Measurements from ENCODE around the gene SYNPO2.

SYNPO2 gene

GRCh38 chr4:118931786-118932185 is 43.1 kb downstream of the SYNPO2 start:
- DNase-seq (ENCODE audit: low spot score), result no peak

GRCh38 chr4:118935819-118936218 is 47.2 kb downstream of the SYNPO2 start:
- DNase-seq (ENCODE audit: low spot score), result no peak

- no peak for DNase-seq (ENCODE audit: low spot score)
These were observed 47.8 kb downstream of the SYNPO2 start for GRCh38 chr4:118936406-118936805.

- no peak for DNase-seq (ENCODE audit: low spot score)
These were observed 50.6 kb downstream of the SYNPO2 start for GRCh38 chr4:118939169-118939783.

- peak; percentile 28 for DNase-seq (ENCODE audit: low spot score)
These were observed 52.5 kb downstream of the SYNPO2 start for GRCh38 chr4:118941149-118941548.

GRCh38 chr4:118941799-118942198 is 53.1 kb downstream of the SYNPO2 start:
- no peak for DNase-seq (ENCODE audit: low spot score)

- DNase-seq (ENCODE audit: low spot score), result no peak
These were observed 53.8 kb downstream of the SYNPO2 start for GRCh38 chr4:118942465-118942864.

GRCh38 chr4:118947095-118947494 is 58.4 kb downstream of the SYNPO2 start:
- DNase-seq (ENCODE audit: low spot score), result no peak

- no peak for DNase-seq (ENCODE audit: low spot score)
These were observed 60.0 kb downstream of the SYNPO2 start for GRCh38 chr4:118948545-118949144.

- DNase-seq (ENCODE audit: low spot score), result no peak
These were observed 61.6 kb downstream of the SYNPO2 start for GRCh38 chr4:118950224-118950623.

GRCh38 chr4:118950929-118951570 is 62.4 kb downstream of the SYNPO2 start:
- DNase-seq (ENCODE audit: low spot score), result no peak

GRCh38 chr4:118953276-118953675 is 64.6 kb downstream of the SYNPO2 start:
- DNase-seq (ENCODE audit: low spot score), result no peak

- DNase-seq (ENCODE audit: low spot score), result peak; percentile 40
These were observed 65.6 kb downstream of the SYNPO2 start for GRCh38 chr4:118954246-118954645.

GRCh38 chr4:118955515-118955914 is 66.9 kb downstream of the SYNPO2 start:
- peak; percentile 43 for DNase-seq (ENCODE audit: low spot score)

- DNase-seq (ENCODE audit: low spot score), result no peak
These were observed 69.2 kb downstream of the SYNPO2 start for GRCh38 chr4:118957722-118958445.

GRCh38 chr4:118962540-118962939 is 73.9 kb downstream of the SYNPO2 start:
- DNase-seq (ENCODE audit: low spot score), result no peak

GRCh38 chr4:118964891-118965411 is 76.3 kb downstream of the SYNPO2 start:
- DNase-seq (ENCODE audit: low spot score), result peak; percentile 50

GRCh38 chr4:118967393-118967792 is 78.7 kb downstream of the SYNPO2 start:
- DNase-seq (ENCODE audit: low spot score), result peak; percentile 24

GRCh38 chr4:118968005-118968404 is 79.4 kb downstream of the SYNPO2 start:
- DNase-seq (ENCODE audit: low spot score), result peak; percentile 62

- no peak for DNase-seq (ENCODE audit: low spot score)
These were observed 80.2 kb downstream of the SYNPO2 start for GRCh38 chr4:118968813-118969212.

GRCh38 chr4:118969359-118969758 is 80.7 kb downstream of the SYNPO2 start:
- DNase-seq (ENCODE audit: low spot score), result peak; percentile 70

GRCh38 chr4:118972167-118972566 is 83.5 kb downstream of the SYNPO2 start:
- no peak for DNase-seq (ENCODE audit: low spot score)

GRCh38 chr4:118973295-118973694 is 84.6 kb downstream of the SYNPO2 start:
- no peak for DNase-seq (ENCODE audit: low spot score)

Data from AG20443 (cell line).